ENCODE measurements around the gene EPN2.

- TF ChIP-seq POLR2AphosphoS5 (IDR thresholded peaks at IDR 0.05; ENCODE audit: low read depth, low read length) (no peak), POLR2A (IDR thresholded peaks at IDR 0.05; ENCODE audit: low read depth, low read length) (no peak), SPI1 (IDR thresholded peaks at IDR 0.05; ENCODE audit: low read depth, low read length) (no peak), POU2F2 (IDR thresholded peaks at IDR 0.05; ENCODE audit: low read depth, low read length) (no peak)
These were observed 128.3 kb downstream of the EPN2 start for GRCh38 chr17:19365499-19365817.

Data from GM12891 (cell line).